H9 (cell line): ENCODE results near the gene SQSTM1. TPM values are rescaled to one million over a fixed set of nuclear protein-coding genes. Genes with fewer than 3 reads are reported as not detected.

ENCODE experiments used
- DNase-seq: peaks from one replicate; pipeline ENCODE4 v3.0.0-alpha.2; 2017
- H2AFZ ChIP-seq: one replicate; pipeline ENCODE4 v1.6.1; 2013; ENCODE audit warnings: mild to moderate bottlenecking, low read length, control low read depth, moderate library complexity
- H2AK5ac ChIP-seq: 2 replicates; pipeline ENCODE4 v1.6.1; 2013; ENCODE audit warnings: low read length, control low read depth, mixed read lengths; ENCODE audit not compliant: insufficient read length
- H2BK120ac ChIP-seq: one replicate; pipeline ENCODE4 v1.6.1; 2013; ENCODE audit warnings: low read depth, mild to moderate bottlenecking, low read length, control low read depth, inconsistent platforms; ENCODE audit not compliant: poor library complexity, severe bottlenecking
- H2BK12ac ChIP-seq: 2 replicates; pipeline ENCODE4 v1.6.1; 2013; ENCODE audit warnings: low read length, control low read depth, mixed read lengths, low read depth; ENCODE audit not compliant: insufficient read length
- H2BK15ac ChIP-seq: 2 replicates; pipeline ENCODE4 v1.6.1; 2013; ENCODE audit warnings: low read depth, low read length, control low read depth
- H2BK20ac ChIP-seq: one replicate; pipeline ENCODE4 v1.6.1; 2013; ENCODE audit warnings: low read depth, mild to moderate bottlenecking, low read length, control low read depth, inconsistent platforms; ENCODE audit not compliant: poor library complexity, severe bottlenecking
- H2BK5ac ChIP-seq: 2 replicates; pipeline ENCODE4 v1.6.1; 2013; ENCODE audit warnings: low read length, control low read depth, mixed read lengths; ENCODE audit not compliant: insufficient read length
- H3K14ac ChIP-seq: 2 replicates; pipeline ENCODE4 v1.6.1; 2013; ENCODE audit warnings: low read length, control low read depth; ENCODE audit not compliant: insufficient read depth
- H3K18ac ChIP-seq: 2 replicates; pipeline ENCODE4 v1.6.1; 2013; ENCODE audit warnings: low read depth, mild to moderate bottlenecking, mixed read lengths, low read length, control low read depth; ENCODE audit not compliant: insufficient read length
- H3K23ac ChIP-seq: 2 replicates; pipeline ENCODE4 v1.6.1; 2013; ENCODE audit warnings: low read length, control low read depth, mixed read lengths, low read depth; ENCODE audit not compliant: insufficient read length
- H3K23me2 ChIP-seq: 2 replicates; pipeline ENCODE4 v1.6.1; 2013; ENCODE audit warnings: low read depth, mild to moderate bottlenecking, mixed read lengths, low read length, control low read depth; ENCODE audit not compliant: insufficient read length, poor library complexity, severe bottlenecking
- H3K27ac ChIP-seq: 2 replicates; pipeline ENCODE4 v1.5.1; 2013; ENCODE audit warnings: low read length, control low read depth, mixed read lengths, low read depth; ENCODE audit not compliant: insufficient read length
- H3K27me3 ChIP-seq: 2 replicates; pipeline ENCODE4 v1.6.1; 2013; ENCODE audit warnings: low read length, control low read depth, inconsistent platforms; ENCODE audit not compliant: insufficient read depth
- H3K4ac ChIP-seq: 2 replicates; pipeline ENCODE4 v1.6.1; 2013; ENCODE audit warnings: low read depth, mild to moderate bottlenecking, control low read depth, inconsistent platforms, low read length, moderate library complexity
- H3K4me1 ChIP-seq: 2 replicates; pipeline ENCODE4 v1.6.1; 2013; ENCODE audit warnings: low read length, control low read depth, inconsistent platforms; ENCODE audit not compliant: insufficient read depth
- H3K4me2 ChIP-seq: 2 replicates; pipeline ENCODE4 v1.6.1; 2013; ENCODE audit warnings: low read length, control low read depth, mixed read lengths; ENCODE audit not compliant: insufficient read length, insufficient read depth
- H3K56ac ChIP-seq: 2 replicates; pipeline ENCODE4 v1.6.1; 2013; ENCODE audit warnings: low read depth, mild to moderate bottlenecking, mixed read lengths, low read length, control low read depth; ENCODE audit not compliant: insufficient read length
- H3K79me1 ChIP-seq: 2 replicates; pipeline ENCODE4 v1.6.1; 2013; ENCODE audit warnings: low read depth, mild to moderate bottlenecking, moderate library complexity, low read length, control low read depth, inconsistent platforms; ENCODE audit not compliant: insufficient read depth, poor library complexity, severe bottlenecking
- H3K79me2 ChIP-seq: 2 replicates; pipeline ENCODE4 v1.6.1; 2013; ENCODE audit warnings: low read length, control low read depth, inconsistent platforms; ENCODE audit not compliant: insufficient read depth
- H3K9ac ChIP-seq: 2 replicates; pipeline ENCODE4 v1.6.1; 2013; ENCODE audit warnings: low read length, control low read depth, mixed read lengths; ENCODE audit not compliant: insufficient read length; ENCODE audit errors: extremely low read depth
- H3K9me3 ChIP-seq: one replicate; pipeline ENCODE4 v1.6.1; 2013; ENCODE audit warnings: low read depth, low read length, inconsistent platforms; ENCODE audit not compliant: control insufficient read depth
- H3T11ph ChIP-seq: one replicate; pipeline ENCODE4 v1.6.1; 2013; ENCODE audit warnings: mild to moderate bottlenecking, low read length, control low read depth, inconsistent platforms
- H4K20me1 ChIP-seq: one replicate; pipeline ENCODE4 v1.6.1; 2013; ENCODE audit not compliant: control insufficient read depth, insufficient read length, insufficient read depth
- H4K5ac ChIP-seq: 2 replicates; pipeline ENCODE4 v1.6.1; 2013; ENCODE audit warnings: low read depth, mild to moderate bottlenecking, mixed read lengths, low read length, control low read depth; ENCODE audit not compliant: insufficient read length
- H4K8ac ChIP-seq: replicated peaks from 2 replicates; pipeline ENCODE4 v1.6.1; 2013; ENCODE audit warnings: low read length, control low read depth, mixed read lengths, low read depth; ENCODE audit not compliant: insufficient read length
- H4K91ac ChIP-seq: 2 replicates; pipeline ENCODE4 v1.6.1; 2013; ENCODE audit warnings: low read depth, mild to moderate bottlenecking, moderate library complexity, mixed read lengths, low read length, control low read depth; ENCODE audit not compliant: insufficient read length
- H3K27ac Mint-ChIP-seq, 3 experiments: 2 replicates in 2 of 3; 3 replicates in 1 of 3; pipeline ENCODE4 v1.8.0; 2020 to 2021; ENCODE audit warnings: mixed read lengths in 3 of 3, mild to moderate bottlenecking in 1 of 3, moderate library complexity in 1 of 3
- H3K27me3 Mint-ChIP-seq: 2 replicates; pipeline ENCODE4 v1.8.0; 2021; ENCODE audit warnings: low read depth, mild to moderate bottlenecking, moderate library complexity, mixed read lengths
- H3K36me3 Mint-ChIP-seq, 3 experiments: 2 replicates in 2 of 3; 3 replicates in 1 of 3; pipeline ENCODE4 v1.8.0; 2020 to 2021; ENCODE audit warnings: low read depth in 3 of 3, mixed read lengths in 3 of 3; ENCODE audit not compliant: insufficient read depth in 1 of 3
- H3K4me1 Mint-ChIP-seq, 2 experiments: 2 replicates each; pipeline ENCODE4 v1.8.0; 2020; ENCODE audit warnings: mixed read lengths in 2 of 2
- H3K4me3 Mint-ChIP-seq, 2 experiments: 2 replicates in 1 of 2; 3 replicates in 1 of 2; pipeline ENCODE4 v1.8.0; 2020 to 2021; ENCODE audit warnings: mild to moderate bottlenecking in 2 of 2, mixed read lengths in 2 of 2, moderate library complexity in 1 of 2
- H3K9me3 Mint-ChIP-seq, 2 experiments: 2 replicates in 1 of 2; 3 replicates in 1 of 2; pipeline ENCODE4 v1.8.0; 2020; ENCODE audit warnings: mild to moderate bottlenecking in 2 of 2, mixed read lengths in 2 of 2, moderate library complexity in 1 of 2
- CTCF ChIP-seq: fragments of 200-600 bp; sonication (generic); conservative IDR thresholded peaks from 3 replicates; pipeline ENCODE4 v1.8.0; 2021; ENCODE audit warnings: antibody characterized with exemption, mild to moderate bottlenecking
- WGBS: extraction: QIAGEN DNeasy Blood & Tissue Kit; methylation state at CpG from one replicate; pipeline ENCODE4 v1.1.7; 2013; ENCODE audit warnings: missing lambda C conversion rate, low lambda C conversion rate, mixed read lengths; ENCODE audit not compliant: insufficient read length; ENCODE audit errors: extremely low coverage; 5-methylcytosine and 5-hydroxymethylcytosine counted together
- total RNA-seq: library from RNA; stranded (reverse); gene quantifications from 2 replicates; pipeline ENCODE4 v1.2.1, GENCODE V29; 2021

Gene SQSTM1
- total RNA-seq, 1 experiment from 2014 or later = 144 TPM

- no peaks in the 10 kb centered on the region for H3K79me2 ChIP-seq
- H2BK120ac ChIP-seq = no peak overlapping the region
- no CpG with 5 or more reads among the region's 17 CpGs for WGBS
- H2BK20ac ChIP-seq = no peak overlapping the region
- peaks cover 1% of the 10 kb centered on the region; the same call in 1 of the 2 replicates for H3K27me3 Mint-ChIP-seq
- H3K4me2 ChIP-seq = no peak overlapping the region
- H3K23me2 ChIP-seq = no peaks in the 10 kb centered on the region
- H3K18ac ChIP-seq = no peak overlapping the region
- no peak overlapping the region for H2BK15ac ChIP-seq
- 0 out of 7 replicates have a peak overlapping the region, but pooled peaks of 1 of the 3 experiments have one; percentile 72 for H3K27ac Mint-ChIP-seq
- no peaks in the 10 kb centered on the region for H3K79me1 ChIP-seq
- no peak overlapping the region for H2BK12ac ChIP-seq
- no peak overlapping the region for H3T11ph ChIP-seq
- no peaks in the 10 kb centered on the region for H3K9me3 Mint-ChIP-seq
- peaks cover 9 to 23% of the 10 kb centered on the region in 2 experiments for H3K4me1 Mint-ChIP-seq
- no peaks in the 10 kb centered on the region for H3K4me1 ChIP-seq
- no peak overlapping the region for H3K14ac ChIP-seq
- H3K36me3 Mint-ChIP-seq = peaks cover 8 to 40% (median 39%) of the 10 kb centered on the region in 3 experiments; a peak in 6 of 7 replicates
- H3K56ac ChIP-seq = no peak overlapping the region
- no peak overlapping the region for H4K91ac ChIP-seq
- H2AFZ ChIP-seq = no peak overlapping the region
- no peak overlapping the region for H3K4ac ChIP-seq
- no peak overlapping the region for H2AK5ac ChIP-seq
- H4K20me1 ChIP-seq = no peaks in the 10 kb centered on the region
- no peak overlapping the region for H4K5ac ChIP-seq
- TF ChIP-seq CTCF = peak; percentile 67; the same call in 2 of the 3 replicates
- no peak overlapping the region for H4K8ac ChIP-seq
- H3K23ac ChIP-seq = no peak overlapping the region
- no peaks in the 10 kb centered on the region for H3K9me3 ChIP-seq
- no peak overlapping the region for H3K27ac ChIP-seq
- DNase-seq = peak; percentile 81
- no peaks in the 10 kb centered on the region for H3K27me3 ChIP-seq
- H3K9ac ChIP-seq = no peak overlapping the region
- no peak overlapping the region for H3K4me3 Mint-ChIP-seq
- H2BK5ac ChIP-seq = no peak overlapping the region
These were observed 49.7 kb downstream of the SQSTM1 start for GRCh38 chr5:179870403-179870903.
